Glomerular visceral epithelial cell (primary cell): Measurements from ENCODE around the gene SMIM10L2A.
"Not testable (repeated sequence)": the region's sequence is repeated elsewhere in the genome, so short reads cannot be mapped to it uniquely, and the experiment has no call there.

Source experiments
- DNase-seq: peaks from one replicate; pipeline ENCODE4 v3.0.0-alpha.2; 2016; ENCODE audit errors: extremely low spot score

The SMIM10L2A gene

DNA sequence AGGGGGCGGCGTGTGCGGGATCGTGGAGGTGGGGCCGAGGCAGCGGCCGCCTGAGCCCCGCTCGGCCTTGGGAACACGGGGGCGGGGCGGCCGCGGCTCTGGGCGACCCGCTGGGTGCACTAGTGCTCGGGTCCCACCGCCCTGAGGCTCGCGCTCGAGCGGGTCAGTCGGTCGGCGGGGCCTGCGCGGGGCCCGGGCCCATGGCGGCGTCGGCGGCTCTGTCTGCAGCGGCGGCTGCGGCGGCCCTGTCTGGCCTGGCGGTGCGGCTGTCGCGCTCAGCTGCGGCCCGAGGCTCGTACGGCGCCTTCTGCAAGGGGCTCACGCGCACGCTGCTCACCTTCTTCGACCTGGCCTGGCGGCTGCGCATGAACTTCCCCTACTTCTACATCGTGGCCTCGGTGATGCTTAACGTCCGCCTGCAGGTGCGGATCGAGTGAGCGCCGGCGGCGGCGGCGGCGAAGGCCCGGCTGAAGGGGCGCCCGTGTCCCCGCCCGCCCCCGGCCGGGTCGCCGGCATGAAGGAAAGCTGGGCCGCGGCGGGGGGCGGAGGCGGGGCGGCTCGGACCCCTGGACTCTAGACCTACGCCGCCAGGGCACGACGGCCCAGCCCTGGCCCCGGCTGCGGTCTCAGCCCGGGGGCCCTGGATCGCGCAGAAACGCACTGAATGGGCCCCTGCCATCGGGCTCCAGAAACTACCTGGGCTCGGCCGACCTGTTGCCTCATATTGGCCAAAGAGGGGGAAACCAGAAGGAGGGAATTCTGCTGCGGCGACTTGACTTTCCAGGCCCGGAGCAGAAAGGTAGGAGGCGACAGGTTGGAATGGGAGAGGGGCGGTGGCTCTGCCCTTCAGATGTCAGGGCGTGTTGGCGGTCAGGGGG, at the start of gene SMIM10L2A:
Gene SMIM10L2A (plus strand): TSS at position 13 of the 878 bp plus-strand sequence. CDS start 188 bp downstream, at position 201.
- no peak for DNase-seq

DNA sequence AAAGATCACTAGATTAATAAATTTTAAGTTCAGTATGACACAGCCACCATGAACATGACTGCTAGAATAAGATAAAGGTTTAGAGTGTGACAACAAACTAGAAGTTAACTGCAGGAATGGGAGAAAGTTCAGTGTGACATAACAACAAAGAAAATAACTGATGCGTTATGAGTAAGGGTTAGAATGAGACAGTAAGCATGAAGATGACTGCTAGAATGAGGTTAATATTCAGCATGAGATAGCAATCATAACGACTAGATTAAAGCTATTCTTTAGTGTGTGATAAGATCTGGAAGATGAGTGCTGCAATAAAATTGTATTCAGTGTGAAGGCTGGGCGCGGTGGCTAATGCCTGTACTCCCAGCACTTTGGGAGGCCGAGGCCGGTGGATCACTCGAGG, 48.4 kb upstream of the SMIM10L2A start:
- DNase-seq: no peak

DNA sequence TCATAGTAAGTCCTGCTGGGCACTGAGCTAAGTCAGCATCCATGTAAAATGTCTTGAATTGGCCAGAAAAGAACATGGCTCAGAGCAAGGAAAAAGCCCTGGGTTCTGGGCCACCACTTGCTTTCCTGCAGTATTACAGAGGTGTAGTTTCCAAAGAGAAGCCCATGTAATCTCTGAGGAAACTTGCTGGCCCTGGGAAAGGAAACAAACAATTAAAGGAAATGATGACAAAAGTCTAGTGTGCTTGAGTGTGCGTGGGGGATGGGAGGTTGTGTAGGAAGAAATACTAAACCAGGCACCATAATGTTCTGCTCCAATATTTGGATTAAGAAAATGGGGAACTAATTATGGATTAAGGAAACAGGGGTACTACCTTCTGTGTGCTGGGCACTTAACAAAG, 39.5 kb upstream of the SMIM10L2A start:
- DNase-seq: no peak

DNA sequence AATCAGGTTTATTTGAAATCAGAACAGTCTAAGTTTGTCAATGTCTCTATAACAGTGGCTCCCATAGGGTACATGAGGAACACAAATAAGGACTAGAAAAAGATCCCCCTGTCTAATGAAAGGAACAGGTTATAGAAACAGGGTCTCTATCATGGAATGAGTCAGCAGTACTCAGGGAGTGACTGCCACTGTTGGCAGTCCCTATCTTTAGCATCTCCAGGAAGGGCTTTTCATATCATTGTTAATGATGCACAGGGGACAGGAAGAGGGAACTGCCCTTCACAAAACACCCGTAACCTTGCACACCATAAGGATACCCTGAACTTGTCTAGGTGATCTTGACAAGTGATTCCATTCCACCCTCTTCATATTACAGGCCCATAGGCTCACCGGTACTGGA, 38.5 kb upstream of the SMIM10L2A start:
- DNase-seq: no peak

DNA sequence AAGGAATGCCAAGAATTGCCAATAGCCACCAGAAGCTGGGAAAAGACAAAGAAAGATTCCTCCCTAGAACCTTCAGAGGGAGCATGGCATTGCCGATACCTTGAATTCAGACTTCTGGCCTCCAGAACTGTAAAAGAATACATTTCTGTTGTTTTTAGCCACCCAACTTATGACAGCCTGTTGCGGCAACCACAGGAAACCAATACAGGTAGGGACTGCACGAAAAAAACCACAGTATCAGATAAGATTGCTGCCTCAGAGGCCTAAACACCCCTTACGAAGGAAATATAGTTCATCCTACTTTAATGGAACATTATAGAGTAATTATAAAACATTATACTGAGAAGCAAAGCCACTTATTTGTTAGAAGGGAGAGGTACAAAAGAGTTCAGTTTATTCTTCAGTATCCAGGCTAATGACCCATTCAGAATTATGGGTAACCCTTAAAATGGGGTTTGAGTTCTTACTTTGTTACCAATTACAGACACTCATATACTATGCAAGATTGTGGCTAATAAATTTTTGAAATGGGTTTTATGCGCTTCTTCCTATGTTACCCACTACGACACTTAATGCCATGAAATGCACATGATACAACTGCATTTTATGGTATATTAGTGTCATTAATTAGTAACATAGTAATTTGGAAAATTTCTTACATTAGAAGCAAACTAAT, 37.4 kb upstream of the SMIM10L2A start:
- DNase-seq: no peak

DNA sequence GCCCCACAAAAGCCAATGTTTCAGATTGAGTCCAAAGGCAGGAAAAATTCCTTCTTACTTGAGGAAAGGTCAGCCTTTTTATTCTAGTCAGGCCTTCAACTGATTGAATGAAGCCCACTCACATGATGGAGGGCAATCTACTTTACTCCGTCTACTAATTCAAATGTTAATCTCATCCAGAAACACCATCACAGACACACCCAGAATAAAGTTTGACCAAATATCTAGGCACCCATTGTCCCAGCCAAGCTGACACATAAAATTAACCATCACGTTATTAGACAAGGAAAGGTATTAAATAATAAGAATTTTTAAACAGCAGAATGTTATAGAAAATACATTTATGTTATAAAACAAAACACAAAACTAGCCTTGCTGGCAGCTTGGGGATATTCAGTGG, 32.9 kb upstream of the SMIM10L2A start:
- no peak for DNase-seq

DNA sequence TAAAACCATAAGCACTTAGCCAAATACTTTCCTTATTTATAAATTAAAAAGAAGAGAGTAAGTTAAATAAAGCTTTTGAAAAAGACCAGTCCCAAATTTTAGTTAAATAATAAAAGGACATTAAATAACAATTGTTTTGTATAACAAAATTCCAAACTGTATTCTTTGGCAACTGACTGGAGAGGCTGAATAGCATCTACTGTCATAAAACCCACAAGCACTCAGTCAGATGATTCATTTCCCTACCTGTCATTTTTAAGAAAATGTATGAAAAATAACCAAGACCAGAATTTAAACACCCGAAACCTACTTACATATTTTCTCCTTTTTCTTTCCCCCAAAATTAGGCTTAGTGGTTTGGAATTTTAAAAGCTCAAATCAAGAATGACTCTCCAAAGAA, 32.5 kb upstream of the SMIM10L2A start:
- DNase-seq: no peak

DNA sequence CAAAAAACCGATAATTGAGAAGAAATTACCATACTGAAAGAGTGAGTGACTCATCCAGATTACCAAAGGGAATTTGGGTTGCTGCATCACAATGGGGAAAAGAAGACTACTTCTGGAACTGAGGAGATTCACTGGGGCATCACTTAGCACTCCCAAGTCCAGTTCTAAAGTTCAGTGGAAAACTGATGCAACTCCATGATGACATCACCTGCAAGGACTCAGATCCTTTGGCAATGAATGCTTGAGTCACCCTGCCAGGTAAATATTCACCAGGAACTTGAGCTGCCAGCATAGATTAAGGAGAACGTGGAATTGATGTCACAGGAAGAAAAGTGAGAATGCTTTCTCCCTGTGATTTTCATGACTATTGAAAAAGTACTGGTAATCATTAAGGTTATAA, 32.0 kb upstream of the SMIM10L2A start:
- peak; percentile 15 for DNase-seq

DNA sequence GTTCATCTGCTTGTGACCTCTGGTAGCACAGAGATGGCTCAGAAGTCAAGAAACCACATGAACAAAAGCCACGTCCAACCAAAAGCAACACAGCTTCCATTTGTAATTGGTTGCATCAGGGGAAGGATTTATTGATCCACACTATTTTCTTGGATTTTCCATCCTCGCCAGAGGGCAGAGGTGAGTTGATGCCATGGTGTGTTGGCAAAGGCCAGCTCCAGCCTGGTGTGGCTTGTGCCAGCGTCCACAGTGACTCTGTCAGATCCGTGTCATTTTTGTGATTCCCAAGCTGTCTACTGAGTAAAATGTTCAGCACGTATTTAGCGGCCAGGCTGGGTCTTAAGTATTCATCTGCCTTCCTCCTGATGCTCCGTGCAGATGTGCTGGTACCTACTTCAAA, 30.0 kb upstream of the SMIM10L2A start:
- DNase-seq: no peak

DNA sequence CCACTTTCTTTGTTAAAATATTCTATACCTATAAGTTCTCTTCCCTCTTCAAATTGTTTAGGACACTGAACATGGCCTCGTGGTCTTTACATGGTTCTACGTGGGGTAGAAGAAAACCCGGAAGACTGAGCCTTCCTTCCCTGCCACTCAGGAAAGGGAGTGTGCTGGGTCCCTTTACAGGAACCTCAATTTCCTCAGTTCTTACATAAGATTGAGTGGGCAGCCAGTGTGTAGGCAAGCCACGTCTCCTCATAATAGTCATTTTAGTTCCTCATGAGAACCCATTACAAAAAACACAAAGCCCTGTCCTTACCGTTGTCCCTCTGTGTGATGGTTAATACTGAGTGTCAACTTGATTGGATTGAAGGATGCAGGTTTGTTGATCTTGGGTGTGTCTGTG, 28.7 kb upstream of the SMIM10L2A start:
- no peak for DNase-seq

DNA sequence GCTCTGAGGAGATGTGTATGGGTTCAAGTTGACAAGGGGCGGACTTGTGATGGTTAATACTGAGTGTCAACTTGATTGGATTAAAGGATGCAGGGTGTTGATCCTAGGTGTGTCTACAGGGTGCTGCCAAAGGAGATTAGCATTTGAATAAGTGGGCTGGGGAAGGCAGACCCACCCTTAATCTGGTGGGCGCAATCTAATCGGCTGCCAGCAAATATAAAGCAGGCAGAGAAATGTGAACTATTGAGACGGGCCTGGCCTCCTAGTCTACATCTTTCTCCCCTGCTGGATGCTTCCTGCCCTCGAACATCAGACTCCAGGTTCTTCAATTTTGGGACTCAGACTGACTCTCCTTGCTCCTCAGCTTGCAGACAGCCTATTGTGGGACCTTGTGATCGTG, 26.7 kb upstream of the SMIM10L2A start:
- DNase-seq: no peak

DNA sequence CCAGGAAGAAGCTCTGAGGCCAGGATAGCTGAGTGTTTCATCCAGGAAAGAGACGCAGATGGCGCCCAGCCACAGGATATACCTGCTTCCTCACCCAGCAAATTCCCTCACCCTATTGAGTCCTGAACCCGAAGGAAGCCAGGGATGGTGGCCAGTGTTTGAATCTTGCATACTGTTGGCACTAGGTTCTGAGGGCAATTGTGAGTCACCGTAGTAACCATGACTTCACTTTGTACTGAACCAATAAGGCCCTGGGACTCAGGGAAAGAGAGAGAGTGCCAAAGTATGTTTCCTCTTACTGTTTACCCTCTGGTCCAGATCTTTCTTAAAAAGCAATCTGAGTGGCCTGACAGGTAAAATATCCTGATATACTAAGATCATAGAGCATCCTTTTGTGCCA, 25.6 kb upstream of the SMIM10L2A start:
- DNase-seq: no peak

DNA sequence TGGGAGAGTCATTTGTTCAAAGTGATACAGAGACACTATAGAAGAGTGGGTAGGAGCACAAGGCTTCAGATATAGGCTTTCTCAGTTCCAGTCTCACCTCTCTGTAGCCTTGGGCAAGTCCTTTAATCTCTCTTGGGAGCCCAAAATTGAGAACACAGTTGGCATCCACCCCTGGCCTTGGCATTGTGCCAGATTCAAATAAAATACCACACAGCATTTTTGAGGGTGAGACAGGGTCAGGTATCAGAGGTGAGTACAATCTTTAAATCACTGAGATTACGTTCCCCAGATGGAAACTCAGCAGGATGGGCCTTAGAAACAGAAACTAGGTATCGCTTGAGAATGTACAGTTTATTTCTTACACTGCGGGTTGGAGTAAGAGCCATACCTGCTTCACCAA, 25.2 kb upstream of the SMIM10L2A start:
- DNase-seq: no peak

DNA sequence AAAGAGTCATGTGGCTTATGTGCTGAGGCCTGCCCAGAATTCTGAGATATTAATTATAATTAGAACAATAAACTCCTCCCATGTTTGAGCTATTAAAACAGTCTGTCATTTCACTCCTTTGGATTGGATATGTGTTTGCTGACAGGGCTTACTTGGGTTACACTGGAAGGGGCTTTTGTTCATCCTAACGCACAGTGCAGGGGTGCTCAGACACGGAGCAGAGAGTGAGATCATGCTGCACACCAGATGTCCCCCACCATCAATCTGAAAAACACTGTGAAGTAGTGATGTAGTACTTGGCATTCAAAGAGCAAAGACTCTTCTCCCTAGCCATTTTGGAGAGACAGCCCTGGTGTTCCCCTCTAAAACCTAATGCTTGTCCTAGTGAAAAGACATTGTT, 24.1 kb upstream of the SMIM10L2A start:
- no peak for DNase-seq

DNA sequence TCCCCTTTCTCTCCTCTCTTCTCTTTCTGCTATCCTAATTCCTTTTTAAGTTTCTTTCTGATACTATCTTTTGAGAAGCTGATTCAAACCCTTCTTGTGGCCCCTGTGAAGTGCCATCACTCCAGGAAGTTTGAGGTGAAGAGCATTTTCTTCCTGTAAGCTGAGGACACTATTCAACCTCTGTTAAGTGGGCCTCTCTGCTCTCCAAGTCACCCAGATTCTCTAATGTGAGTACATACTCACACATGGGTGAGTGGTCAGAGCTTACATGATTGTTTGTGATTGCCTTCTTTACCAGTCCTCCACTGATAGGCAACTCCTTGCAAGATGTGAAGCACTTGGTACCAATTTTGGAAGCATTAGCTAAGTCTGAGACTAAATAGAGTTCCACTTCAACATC, 18.4 kb upstream of the SMIM10L2A start:
- DNase-seq: no peak

DNA sequence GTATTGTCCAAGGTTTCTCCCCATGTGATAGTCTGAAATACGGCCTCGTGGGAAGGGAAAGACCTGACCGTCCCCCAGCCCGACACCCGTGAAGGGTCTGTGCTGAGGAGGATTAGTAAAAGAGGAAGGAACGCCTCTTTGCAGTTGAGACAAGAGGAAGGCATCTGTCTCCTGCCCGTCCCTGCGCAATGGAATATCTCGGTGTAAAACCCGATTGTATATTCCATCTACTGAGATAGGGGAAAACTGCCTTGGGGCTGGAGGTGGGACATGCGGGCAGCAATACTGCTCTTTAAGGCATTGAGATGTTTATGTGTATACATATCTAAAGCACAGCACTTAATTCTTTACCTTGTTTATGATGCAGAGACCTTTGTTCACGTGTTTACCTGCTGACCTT, 15.3 kb upstream of the SMIM10L2A start:
- not testable (repeated sequence) for DNase-seq

DNA sequence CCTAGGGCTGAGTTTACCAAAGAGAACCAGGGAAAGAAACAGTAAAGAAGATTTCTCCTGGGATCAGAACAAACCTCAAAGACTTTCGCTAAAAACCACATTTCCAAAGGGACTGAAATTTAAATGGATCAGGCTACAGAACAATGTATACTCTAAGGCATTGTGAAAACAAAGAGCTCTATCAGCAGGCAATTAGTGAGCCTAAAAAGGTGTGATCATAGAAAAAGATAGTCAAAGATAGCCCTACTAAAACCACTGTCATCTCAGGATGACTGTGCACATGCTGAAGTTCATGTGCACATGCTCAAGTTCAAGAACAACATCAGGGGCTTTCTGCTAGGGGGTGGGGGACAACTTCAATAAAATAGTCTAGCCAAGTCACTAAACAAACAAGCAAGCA, 12.9 kb upstream of the SMIM10L2A start:
- DNase-seq: no peak

DNA sequence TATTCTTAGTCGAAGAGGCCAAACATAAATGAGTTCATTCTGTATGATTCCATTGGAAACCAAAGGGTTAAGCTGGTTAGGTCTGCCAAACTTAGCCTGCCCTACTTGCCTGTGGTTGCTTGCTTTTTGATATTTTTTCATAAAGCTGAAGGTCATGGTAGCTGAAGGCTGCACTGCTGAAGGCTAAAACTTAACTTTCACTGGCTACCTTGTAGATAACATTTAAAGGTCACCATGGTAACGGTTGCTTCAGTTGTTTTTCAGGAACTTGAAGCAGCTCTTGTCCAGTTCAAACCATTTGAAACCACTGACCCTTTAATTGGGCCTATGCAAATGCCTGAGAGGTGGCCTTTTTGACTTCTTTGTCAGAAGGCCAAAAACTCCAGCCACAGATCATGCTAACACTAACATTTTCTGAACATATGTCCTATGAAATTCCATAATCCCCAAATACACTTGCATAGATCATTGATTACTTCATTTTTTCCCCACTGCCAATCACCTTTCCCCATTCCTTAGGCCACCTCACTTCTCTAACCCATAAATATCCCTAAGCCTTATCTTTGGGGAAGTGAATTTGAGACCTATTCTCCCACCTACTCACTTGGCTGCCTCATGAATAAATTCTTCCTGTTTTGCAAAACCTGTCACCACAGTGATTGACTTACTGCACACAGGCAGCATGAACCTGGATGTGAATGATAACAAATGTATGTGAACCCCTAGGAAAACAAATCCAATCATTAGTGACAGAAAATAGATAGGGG, 10.7 kb upstream of the SMIM10L2A start:
- no peak for DNase-seq

DNA sequence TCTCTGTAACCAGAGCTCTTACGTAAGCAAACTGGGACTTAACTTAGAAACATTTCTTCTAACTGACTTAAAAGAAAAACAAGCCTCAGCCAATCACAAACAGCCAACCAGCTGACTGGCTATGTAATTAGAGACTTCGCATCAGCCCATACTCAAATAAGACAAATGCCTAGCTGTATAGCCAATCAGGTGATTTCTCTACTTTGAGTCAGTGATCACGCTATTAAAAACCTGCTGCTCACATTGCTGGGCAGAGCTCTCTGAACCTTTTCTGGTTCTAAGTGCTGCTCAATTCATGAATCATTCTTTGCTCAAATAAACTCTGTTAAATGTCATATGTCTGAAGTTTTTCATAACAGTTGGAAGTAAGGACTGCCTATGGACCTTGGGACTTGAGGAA, 9.9 kb upstream of the SMIM10L2A start:
- no peak for DNase-seq

DNA sequence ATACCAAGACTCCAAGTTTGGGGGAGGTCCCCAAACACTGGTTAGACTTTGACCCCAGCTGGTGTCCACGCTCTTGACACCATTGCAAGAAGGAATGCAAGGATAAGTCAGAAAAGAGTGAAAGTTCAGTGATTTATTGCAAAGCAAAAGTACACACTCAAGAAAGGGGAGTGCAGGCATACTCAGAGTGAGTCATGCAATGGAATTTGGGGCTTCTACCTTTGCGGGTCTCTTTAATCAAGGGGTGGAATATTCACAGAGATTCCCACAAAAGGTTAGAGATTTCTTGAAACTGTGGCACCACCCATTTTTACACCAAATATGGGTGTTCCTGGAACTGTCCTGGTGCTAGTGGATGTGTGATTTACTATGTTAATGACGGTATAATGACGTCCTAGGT, 5.2 kb upstream of the SMIM10L2A start:
- DNase-seq: no peak

DNA sequence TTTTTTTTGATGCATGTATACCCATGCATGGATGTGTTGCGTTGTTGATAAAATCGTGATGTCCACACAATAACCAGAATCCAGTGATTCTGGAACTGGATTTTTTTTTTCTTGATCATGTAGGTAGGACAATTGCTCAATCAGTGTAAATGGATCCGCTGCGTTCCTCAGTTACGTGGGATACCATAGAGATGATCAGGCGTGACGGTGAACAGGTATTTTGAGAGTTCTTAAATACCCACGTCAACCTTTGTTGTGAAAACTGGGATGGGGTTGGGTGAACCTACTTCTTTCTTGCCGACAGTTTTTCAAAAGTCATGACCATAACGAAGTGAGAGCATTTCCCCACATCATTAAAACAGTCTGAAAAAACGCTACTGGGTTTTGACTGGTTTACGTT, 913 bp upstream of the SMIM10L2A start:
- DNase-seq: no peak

DNA sequence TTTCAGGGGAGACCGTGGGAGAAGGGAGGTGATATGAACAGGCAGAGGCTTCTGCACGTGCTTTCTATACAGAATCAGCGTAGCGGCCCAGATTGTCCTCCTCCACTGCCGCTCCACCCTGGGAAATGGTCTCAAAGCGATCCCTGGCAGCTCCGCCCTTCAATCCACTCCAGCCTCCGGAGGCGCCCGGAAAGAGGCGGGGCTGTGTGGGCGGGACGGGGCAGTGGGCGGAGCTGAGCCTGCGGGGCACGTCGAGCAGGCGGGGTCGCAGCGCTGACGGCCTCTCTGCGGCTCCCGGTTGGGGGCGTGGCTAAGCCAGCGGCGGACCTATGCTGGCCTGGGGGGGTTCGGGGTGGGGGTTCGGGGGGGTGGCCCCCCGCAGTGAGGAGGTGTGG, 210 bp upstream of the SMIM10L2A start:
- DNase-seq: peak; percentile 62

DNA sequence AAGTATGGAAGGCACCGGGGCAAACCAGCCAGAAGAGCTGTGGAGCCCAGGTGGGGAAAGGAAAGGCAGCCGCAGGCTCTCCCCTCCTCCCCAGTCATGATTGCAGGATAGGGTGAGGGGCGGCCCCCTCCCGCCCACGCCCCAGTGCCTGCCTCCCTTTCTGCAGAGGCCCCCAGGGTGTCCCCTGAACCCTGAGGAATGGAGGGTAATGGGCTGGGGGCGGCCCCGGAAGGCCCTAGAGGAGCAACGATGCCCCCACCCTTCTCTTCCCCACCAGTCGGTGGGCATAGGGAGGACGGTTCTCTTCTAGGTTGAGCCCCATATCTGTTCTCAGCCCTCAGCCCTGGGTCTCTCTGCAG, 1.0 kb downstream of the SMIM10L2A start:
- DNase-seq: not testable (repeated sequence)
